Stomach (tissue), 4 donors: ENCODE data around the gene FAM83D.

Source experiments
- EP300 ChIP-seq: sonication (generic); formaldehyde crosslinking; IDR thresholded peaks from one replicate; pipeline ENCODE4 v1.6.1; 2017; ENCODE audit warnings: antibody characterized with exemption
- POLR2A ChIP-seq, 4 donors: fragments of 450-650 bp; IDR thresholded peaks; one replicate each; pipeline ENCODE4 v1.6.1; 2016; ENCODE audit warnings: antibody characterized with exemption in 4 of 4, control low read depth in 2 of 4, mild to moderate bottlenecking in 1 of 4, moderate library complexity in 1 of 4
- POLR2AphosphoS5 ChIP-seq, 3 donors: sonication (generic); formaldehyde crosslinking; IDR thresholded peaks; one replicate each; pipeline ENCODE4 v1.6.1; 2016; ENCODE audit warnings: antibody characterized with exemption in 3 of 3
- TF ChIP-seq, protein P1 (sequence below), 7 experiments: fragments of 450-650 bp in 4 of 7; fragments of 200-600 bp in 3 of 7; sonication (generic) in 3 of 7; IDR thresholded peaks; one replicate each; pipeline ENCODE4 v1.5.1; 2016 to 2019; ENCODE audit warnings: antibody characterized with exemption in 7 of 7, control low read depth in 2 of 7, mild to moderate bottlenecking in 1 of 7

DNA sequence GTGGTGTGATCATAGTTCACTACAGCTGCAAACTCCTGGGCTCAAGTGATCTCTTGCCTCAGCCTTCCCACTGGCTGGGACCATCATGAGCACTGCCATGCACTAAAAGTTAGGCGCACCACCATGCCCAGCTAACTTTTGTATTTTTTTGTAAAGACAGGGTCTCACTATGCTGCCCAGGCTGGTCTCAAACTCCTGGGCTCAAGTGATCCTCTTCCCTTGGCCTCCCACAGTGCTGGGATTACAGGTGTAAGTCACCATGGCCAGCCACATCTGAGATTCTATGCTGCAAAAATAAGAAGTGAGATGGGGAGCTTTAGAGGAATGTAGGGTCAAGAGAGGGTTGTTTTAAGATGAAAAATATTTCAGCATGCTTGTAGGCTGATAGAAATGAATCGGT is 1.5 kb upstream of the FAM83D start:
- no peak for TF ChIP-seq EP300
- TF ChIP-seq, protein P1, sequence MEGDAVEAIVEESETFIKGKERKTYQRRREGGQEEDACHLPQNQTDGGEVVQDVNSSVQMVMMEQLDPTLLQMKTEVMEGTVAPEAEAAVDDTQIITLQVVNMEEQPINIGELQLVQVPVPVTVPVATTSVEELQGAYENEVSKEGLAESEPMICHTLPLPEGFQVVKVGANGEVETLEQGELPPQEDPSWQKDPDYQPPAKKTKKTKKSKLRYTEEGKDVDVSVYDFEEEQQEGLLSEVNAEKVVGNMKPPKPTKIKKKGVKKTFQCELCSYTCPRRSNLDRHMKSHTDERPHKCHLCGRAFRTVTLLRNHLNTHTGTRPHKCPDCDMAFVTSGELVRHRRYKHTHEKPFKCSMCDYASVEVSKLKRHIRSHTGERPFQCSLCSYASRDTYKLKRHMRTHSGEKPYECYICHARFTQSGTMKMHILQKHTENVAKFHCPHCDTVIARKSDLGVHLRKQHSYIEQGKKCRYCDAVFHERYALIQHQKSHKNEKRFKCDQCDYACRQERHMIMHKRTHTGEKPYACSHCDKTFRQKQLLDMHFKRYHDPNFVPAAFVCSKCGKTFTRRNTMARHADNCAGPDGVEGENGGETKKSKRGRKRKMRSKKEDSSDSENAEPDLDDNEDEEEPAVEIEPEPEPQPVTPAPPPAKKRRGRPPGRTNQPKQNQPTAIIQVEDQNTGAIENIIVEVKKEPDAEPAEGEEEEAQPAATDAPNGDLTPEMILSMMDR (IDR thresholded peaks at IDR 0.05): no peak
- no peak for TF ChIP-seq POLR2A (IDR thresholded peaks at IDR 0.05)
- no peak for TF ChIP-seq POLR2AphosphoS5 (IDR thresholded peaks at IDR 0.05)
